ENCODE results near the gene GP1BB. TPM values are rescaled to one million over a fixed set of nuclear protein-coding genes. Genes with fewer than 3 reads are reported as not detected.
"Not testable (repeated sequence)": the region's sequence is repeated elsewhere in the genome, so short reads cannot be mapped to it uniquely, and the experiment has no call there.

Gene GP1BB
- polyA plus RNA-seq, 4 donors: 0.67 to 2.0 (median 1.3) TPM

GRCh38 chr22:19689408-19689807, 33.9 kb upstream of the GP1BB start:
- no peak for FAIRE-seq
- H3K27me3 ChIP-seq (ENCODE audit: control insufficient read depth in 3 of 3, insufficient read depth in 3 of 3, low read length in 3 of 3): peaks cover 0 to 8% (median 0%) of the 10 kb centered on the region in 3 donors
- no peaks in the 10 kb centered on the region for H3K36me3 ChIP-seq (ENCODE audit: control insufficient read depth in 3 of 3, insufficient read depth in 2 of 3, low read depth in 1 of 3, low read length in 3 of 3)
- DNase-seq: no peak
- H3K9me3 ChIP-seq (ENCODE audit: control insufficient read depth in 2 of 2, insufficient read depth in 1 of 2, low read depth in 1 of 2, low read length in 1 of 2): no peaks in the 10 kb centered on the region
- 65 to 83% (median 74%) methylated on average over 15 of the region's 15 CpGs for WGBS, 3 donors
- no peak overlapping the region for H3K27ac ChIP-seq (ENCODE audit: low read depth in 1 of 3, low read length in 2 of 3)
- H3K4me3 ChIP-seq (ENCODE audit: low read depth in 1 of 3, low read length in 3 of 3): no peak overlapping the region
- H3K4me1 ChIP-seq (ENCODE audit: control insufficient read depth in 3 of 3, insufficient read depth in 2 of 3, low read depth in 1 of 3, low read length in 2 of 3): no peaks in the 10 kb centered on the region

GRCh38 chr22:19691007-19691720, 32.2 kb upstream of the GP1BB start:
- Histone ChIP-seq H3K36me3 (ENCODE audit: control insufficient read depth in 3 of 3, insufficient read depth in 2 of 3, low read depth in 1 of 3, low read length in 3 of 3) (no peaks in the 10 kb centered on the region), H3K27ac (ENCODE audit: low read depth in 1 of 3, low read length in 2 of 3) (no peak overlapping the region), H3K27me3 (ENCODE audit: control insufficient read depth in 3 of 3, insufficient read depth in 3 of 3, low read length in 3 of 3) (peaks cover 0 to 8% (median 0%) of the 10 kb centered on the region in 3 donors), H3K4me1 (ENCODE audit: control insufficient read depth in 3 of 3, insufficient read depth in 2 of 3, low read depth in 1 of 3, low read length in 2 of 3) (no peaks in the 10 kb centered on the region), H3K4me3 (ENCODE audit: low read depth in 1 of 3, low read length in 3 of 3) (no peak overlapping the region), H3K9me3 (ENCODE audit: control insufficient read depth in 2 of 2, insufficient read depth in 1 of 2, low read depth in 1 of 2, low read length in 1 of 2) (no peaks in the 10 kb centered on the region)
- 56 to 59% (median 58%) methylated on average over 9 of the region's 9 CpGs for WGBS, 3 donors
- FAIRE-seq (no peak), DNase-seq (no peak)

- WGBS, 3 donors: 15 to 29% (median 23%) methylated on average over 19 of the region's 19 CpGs
- FAIRE-seq: no peak
Observed at GRCh38 chr22:19691721-19692341, 31.5 kb upstream of the GP1BB start.

GRCh38 chr22:19693581-19693980, 29.8 kb upstream of the GP1BB start:
- 91 to 92% (median 92%) methylated on average over 14 of the region's 14 CpGs for WGBS, 3 donors
- no peaks in the 10 kb centered on the region for H3K9me3 ChIP-seq (ENCODE audit: control insufficient read depth in 2 of 2, insufficient read depth in 1 of 2, low read depth in 1 of 2, low read length in 1 of 2)
- FAIRE-seq (no peak), DNase-seq (no peak)
- H3K27ac ChIP-seq (ENCODE audit: low read depth in 1 of 3, low read length in 2 of 3): no peak overlapping the region
- H3K36me3 ChIP-seq (ENCODE audit: control insufficient read depth in 3 of 3, insufficient read depth in 2 of 3, low read depth in 1 of 3, low read length in 3 of 3): no peaks in the 10 kb centered on the region
- H3K27me3 ChIP-seq (ENCODE audit: control insufficient read depth in 3 of 3, insufficient read depth in 3 of 3, low read length in 3 of 3): peaks cover 0 to 8% (median 0%) of the 10 kb centered on the region in 3 donors
- no peaks in the 10 kb centered on the region for H3K4me1 ChIP-seq (ENCODE audit: control insufficient read depth in 3 of 3, insufficient read depth in 2 of 3, low read depth in 1 of 3, low read length in 2 of 3)
- H3K4me3 ChIP-seq (ENCODE audit: low read depth in 1 of 3, low read length in 3 of 3): no peak overlapping the region

More at GRCh38 chr22:19691721-19692341, 31.5 kb upstream of the GP1BB start:
- H3K9me3 ChIP-seq (ENCODE audit: control insufficient read depth in 2 of 2, insufficient read depth in 1 of 2, low read depth in 1 of 2, low read length in 1 of 2): no peaks in the 10 kb centered on the region
- H3K36me3 ChIP-seq (ENCODE audit: control insufficient read depth in 3 of 3, insufficient read depth in 2 of 3, low read depth in 1 of 3, low read length in 3 of 3): no peaks in the 10 kb centered on the region
- peaks cover 0 to 8% (median 0%) of the 10 kb centered on the region in 3 donors for H3K27me3 ChIP-seq (ENCODE audit: control insufficient read depth in 3 of 3, insufficient read depth in 3 of 3, low read length in 3 of 3)
- DNase-seq: peak in 1 of 2 donors; percentile 29
- H3K4me3 ChIP-seq (ENCODE audit: low read depth in 1 of 3, low read length in 3 of 3): no peak overlapping the region
- no peak overlapping the region for H3K27ac ChIP-seq (ENCODE audit: low read depth in 1 of 3, low read length in 2 of 3)
- H3K4me1 ChIP-seq (ENCODE audit: control insufficient read depth in 3 of 3, insufficient read depth in 2 of 3, low read depth in 1 of 3, low read length in 2 of 3): no peaks in the 10 kb centered on the region

DNA sequence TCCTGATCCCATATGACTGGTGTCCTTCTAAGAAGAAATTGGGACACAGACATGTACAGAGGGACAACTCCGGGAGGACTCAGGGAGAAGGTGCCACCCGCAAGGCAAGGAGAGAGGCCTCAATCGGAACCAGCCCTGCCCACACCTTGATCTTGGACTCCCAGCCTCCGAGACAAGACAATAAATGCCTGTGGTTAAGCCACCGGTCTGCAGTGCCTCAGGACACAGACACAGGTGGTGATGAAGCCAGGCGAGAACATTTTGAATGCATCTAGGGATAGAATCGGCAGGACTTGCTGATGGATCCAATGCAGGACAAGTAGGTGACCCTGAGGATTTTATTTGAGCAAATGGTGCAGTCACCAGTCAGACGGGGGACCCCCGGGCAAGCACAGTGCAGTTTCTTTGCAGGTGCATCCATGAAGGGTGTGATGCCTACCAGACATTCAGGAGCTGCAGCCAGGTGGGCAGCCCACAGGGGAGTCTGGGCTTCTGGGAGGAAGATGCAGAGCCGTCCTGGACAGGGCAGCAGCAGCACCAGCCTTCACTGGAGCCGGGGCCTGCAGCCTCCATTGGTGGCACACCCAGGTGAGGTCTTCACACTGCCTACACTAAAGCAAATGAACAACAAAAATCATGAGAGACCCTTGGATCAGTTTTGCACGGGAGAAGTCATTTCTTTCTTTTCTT, 29.2 kb upstream of the GP1BB start:
- H3K36me3 ChIP-seq (ENCODE audit: control insufficient read depth in 3 of 3, insufficient read depth in 2 of 3, low read depth in 1 of 3, low read length in 3 of 3): no peaks in the 10 kb centered on the region
- no peak overlapping the region for H3K27ac ChIP-seq (ENCODE audit: low read depth in 1 of 3, low read length in 2 of 3)
- FAIRE-seq (no peak), DNase-seq (no peak)
- no peak overlapping the region for H3K4me3 ChIP-seq (ENCODE audit: low read depth in 1 of 3, low read length in 3 of 3)
- H3K4me1 ChIP-seq (ENCODE audit: control insufficient read depth in 3 of 3, insufficient read depth in 2 of 3, low read depth in 1 of 3, low read length in 2 of 3): no peaks in the 10 kb centered on the region
- no peaks in the 10 kb centered on the region for H3K9me3 ChIP-seq (ENCODE audit: control insufficient read depth in 2 of 2, insufficient read depth in 1 of 2, low read depth in 1 of 2, low read length in 1 of 2)
- WGBS, 3 donors: 83 to 86% (median 83%) methylated on average over 12 of the region's 12 CpGs
- H3K27me3 ChIP-seq (ENCODE audit: control insufficient read depth in 3 of 3, insufficient read depth in 3 of 3, low read length in 3 of 3): peaks cover 0 to 7% (median 0%) of the 10 kb centered on the region in 3 donors

- no peak for FAIRE-seq
- Histone ChIP-seq H3K9me3 (ENCODE audit: control insufficient read depth in 2 of 2, insufficient read depth in 1 of 2, low read depth in 1 of 2, low read length in 1 of 2) (no peaks in the 10 kb centered on the region), H3K4me3 (ENCODE audit: low read depth in 1 of 3, low read length in 3 of 3) (no peak overlapping the region), H3K27me3 (ENCODE audit: control insufficient read depth in 3 of 3, insufficient read depth in 3 of 3, low read length in 3 of 3) (peaks cover 0 to 2% (median 0%) of the 10 kb centered on the region in 3 donors), H3K4me1 (ENCODE audit: control insufficient read depth in 3 of 3, insufficient read depth in 2 of 3, low read depth in 1 of 3, low read length in 2 of 3) (no peaks in the 10 kb centered on the region), H3K27ac (ENCODE audit: low read depth in 1 of 3, low read length in 2 of 3) (no peak overlapping the region), H3K36me3 (ENCODE audit: control insufficient read depth in 3 of 3, insufficient read depth in 2 of 3, low read depth in 1 of 3, low read length in 3 of 3) (no peaks in the 10 kb centered on the region)
- WGBS, 3 donors: 85 to 92% (median 86%) methylated on average over 13 of the region's 13 CpGs
- DNase-seq: no peak
Observed at GRCh38 chr22:19694696-19695095, 28.6 kb upstream of the GP1BB start.

DNA sequence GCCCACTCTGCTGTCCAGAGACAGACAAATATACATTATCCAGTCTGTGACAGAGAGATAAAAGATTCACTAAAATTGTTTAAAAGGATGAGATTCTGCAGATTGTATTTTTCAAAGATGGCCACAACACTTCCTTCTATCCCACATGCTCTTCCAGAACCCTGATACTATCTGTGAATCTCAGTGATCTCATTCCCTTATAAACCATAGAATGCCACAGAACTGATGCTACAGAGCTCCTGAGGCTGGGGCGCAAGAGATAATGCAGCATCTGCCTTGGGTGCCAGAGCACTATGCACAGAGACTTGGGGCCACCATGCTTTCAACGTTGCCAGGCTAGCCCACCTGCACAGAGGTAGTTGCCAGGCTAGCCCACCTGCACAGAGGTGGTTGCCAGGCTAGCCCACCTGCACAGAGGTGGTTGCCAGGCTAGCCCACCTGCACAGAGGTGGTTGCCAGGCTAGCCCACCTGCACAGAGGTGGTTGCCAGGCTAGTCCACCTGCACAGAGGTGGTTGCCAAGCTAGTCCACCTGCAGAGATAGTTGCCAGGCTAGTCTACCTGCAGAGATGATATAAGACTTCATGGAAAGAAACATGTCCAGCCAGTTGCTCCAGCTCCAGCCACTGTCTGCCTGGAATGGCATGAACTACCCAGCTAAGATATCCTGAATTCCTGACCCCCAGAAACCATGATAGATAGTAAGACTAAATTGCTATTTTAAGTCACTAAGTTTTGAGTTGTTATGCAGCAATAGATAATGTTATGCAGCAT, 26.6 kb upstream of the GP1BB start:
- 85 to 88% (median 86%) methylated on average over 2 of the region's 2 CpGs for WGBS, 3 donors
- H3K27ac ChIP-seq (ENCODE audit: low read depth in 1 of 3, low read length in 2 of 3): no peak overlapping the region
- no peak overlapping the region for H3K4me3 ChIP-seq (ENCODE audit: low read depth in 1 of 3, low read length in 3 of 3)
- FAIRE-seq (no peak), DNase-seq (no peak)
- H3K27me3 ChIP-seq (ENCODE audit: control insufficient read depth in 3 of 3, insufficient read depth in 3 of 3, low read length in 3 of 3): peaks cover 0 to 2% (median 0%) of the 10 kb centered on the region in 3 donors
- no peaks in the 10 kb centered on the region for H3K36me3 ChIP-seq (ENCODE audit: control insufficient read depth in 3 of 3, insufficient read depth in 2 of 3, low read depth in 1 of 3, low read length in 3 of 3)
- H3K4me1 ChIP-seq (ENCODE audit: control insufficient read depth in 3 of 3, insufficient read depth in 2 of 3, low read depth in 1 of 3, low read length in 2 of 3): no peaks in the 10 kb centered on the region
- H3K9me3 ChIP-seq (ENCODE audit: control insufficient read depth in 2 of 2, insufficient read depth in 1 of 2, low read depth in 1 of 2, low read length in 1 of 2): no peaks in the 10 kb centered on the region

GRCh38 chr22:19697871-19698270, 25.5 kb upstream of the GP1BB start:
- DNase-seq; H3K27ac ChIP-seq (ENCODE audit: low read depth in 1 of 3, low read length in 2 of 3): not testable (repeated sequence)
- 82 to 85% (median 83%) methylated on average over 1 of the region's 1 CpG for WGBS, 3 donors

More at GRCh38 chr22:19697871-19698270, 25.5 kb upstream of the GP1BB start:
- FAIRE-seq; H3K9me3 ChIP-seq (ENCODE audit: control insufficient read depth in 2 of 2, insufficient read depth in 1 of 2, low read depth in 1 of 2, low read length in 1 of 2); H3K4me1 ChIP-seq (ENCODE audit: control insufficient read depth in 3 of 3, insufficient read depth in 2 of 3, low read depth in 1 of 3, low read length in 2 of 3); H3K36me3 ChIP-seq (ENCODE audit: control insufficient read depth in 3 of 3, insufficient read depth in 2 of 3, low read depth in 1 of 3, low read length in 3 of 3); H3K4me3 ChIP-seq (ENCODE audit: low read depth in 1 of 3, low read length in 3 of 3); H3K27me3 ChIP-seq (ENCODE audit: control insufficient read depth in 3 of 3, insufficient read depth in 3 of 3, low read length in 3 of 3): not testable (repeated sequence)
